HS-27A (cell line): ENCODE data around the gene FOXB2.
A peak's percentile ranks its signal among the peaks of the same experiment; 100 is the strongest.
"Not testable (repeated sequence)": the region's sequence is repeated elsewhere in the genome, so short reads cannot be mapped to it uniquely, and the experiment has no call there.

ENCODE experiments used
- DNase-seq: peaks from one replicate; pipeline ENCODE4 v3.0.0-alpha.2; 2012; ENCODE audit warnings: low read depth, missing footprints

The FOXB2 gene

GRCh38 chr9:77019236-77019925 lies at the start of gene FOXB2:
FOXB2 (plus strand) TSS chr9:77019655; CDS start chr9:77019655, 0 bp downstream.
- no peak for DNase-seq

- no peak for DNase-seq
These were observed 49.7 kb upstream of the FOXB2 start for GRCh38 chr9:76969716-76970115.

- DNase-seq: not testable (repeated sequence)
These were observed 40.6 kb upstream of the FOXB2 start for GRCh38 chr9:76978831-76979230.

GRCh38 chr9:76980566-76980965 lies 38.9 kb upstream of the FOXB2 start:
- DNase-seq: no peak

GRCh38 chr9:76984486-76984885 lies 35.0 kb upstream of the FOXB2 start:
- no peak for DNase-seq

GRCh38 chr9:76985581-76985980 lies 33.9 kb upstream of the FOXB2 start:
- DNase-seq: no peak

GRCh38 chr9:76987594-76988200 lies 31.8 kb upstream of the FOXB2 start:
- peak; percentile 48 for DNase-seq

GRCh38 chr9:76988941-76989340 lies 30.5 kb upstream of the FOXB2 start:
- no peak for DNase-seq

GRCh38 chr9:76989501-76989900 lies 30.0 kb upstream of the FOXB2 start:
- DNase-seq: no peak

GRCh38 chr9:76996700-76997099 lies 22.8 kb upstream of the FOXB2 start:
- DNase-seq: no peak

- no peak for DNase-seq
These were observed 20.2 kb upstream of the FOXB2 start for GRCh38 chr9:76999261-76999660.

- no peak for DNase-seq
These were observed 19.1 kb upstream of the FOXB2 start for GRCh38 chr9:77000330-77000729.

- DNase-seq: no peak
These were observed 16.1 kb upstream of the FOXB2 start for GRCh38 chr9:77003366-77003765.

GRCh38 chr9:77005216-77005615 lies 14.2 kb upstream of the FOXB2 start:
- no peak for DNase-seq

- no peak for DNase-seq
These were observed 8.9 kb upstream of the FOXB2 start for GRCh38 chr9:77010527-77010926.

- DNase-seq: no peak
These were observed 7.3 kb upstream of the FOXB2 start for GRCh38 chr9:77011973-77012821.

GRCh38 chr9:77013206-77013931 lies 6.1 kb upstream of the FOXB2 start:
- DNase-seq: no peak

- DNase-seq: no peak
These were observed 5.4 kb upstream of the FOXB2 start for GRCh38 chr9:77013932-77014596.

- DNase-seq: no peak
These were observed 4.7 kb upstream of the FOXB2 start for GRCh38 chr9:77014597-77015263.

- no peak for DNase-seq
These were observed 4.0 kb upstream of the FOXB2 start for GRCh38 chr9:77015327-77016048.
